HG02610 (cell line): ENCODE data around the gene MAGI2.
"Not testable (repeated sequence)": the region's sequence is repeated elsewhere in the genome, so short reads cannot be mapped to it uniquely, and the experiment has no call there.

Experiments
- ATAC-seq: cut with Tn5 transposase; IDR thresholded peaks from one replicate; pipeline ENCODE4 v1.9.1; 2021; ENCODE audit warnings: mild to moderate bottlenecking, moderate library complexity; ENCODE audit not compliant: unreplicated experiment

Gene MAGI2

DNA sequence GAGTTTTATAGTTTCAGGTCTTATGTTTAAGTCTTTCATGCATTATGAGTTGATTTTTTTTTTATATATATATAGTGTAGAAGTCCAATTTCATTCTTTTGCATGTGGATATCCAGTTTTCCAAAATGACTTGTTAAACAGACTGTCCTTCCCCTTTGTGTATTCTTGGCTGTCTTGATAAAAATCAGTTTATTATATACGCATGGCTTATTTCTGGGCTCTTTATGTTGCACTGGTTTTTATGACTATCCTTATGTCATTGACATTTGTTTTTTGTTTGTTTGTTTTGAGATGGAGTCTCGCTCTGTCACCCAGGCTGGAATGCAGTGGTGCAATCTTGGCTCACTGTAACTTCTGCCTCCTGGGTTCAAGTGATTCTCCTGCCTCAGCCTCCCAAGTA is 485.9 kb downstream of the MAGI2 start:
- not testable (repeated sequence) for ATAC-seq

DNA sequence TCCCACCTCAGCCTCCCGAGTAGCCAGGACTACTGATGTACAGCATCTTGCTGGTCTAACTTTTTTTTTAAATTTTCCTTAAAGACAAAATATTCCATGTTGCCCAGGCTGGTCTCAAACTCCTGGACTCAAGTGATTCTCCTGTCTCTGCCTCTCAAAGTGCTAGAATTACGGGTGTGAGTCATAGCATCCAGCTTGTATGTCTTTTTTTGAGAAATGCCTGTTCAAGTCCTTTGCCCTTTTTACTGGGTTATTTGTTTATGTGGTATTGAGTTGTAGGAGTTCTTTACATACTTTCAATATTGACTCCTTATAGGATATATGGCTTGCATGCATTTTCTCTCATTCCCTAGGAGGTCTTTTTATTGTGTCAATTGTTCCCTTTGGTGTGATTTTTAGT is 486.4 kb downstream of the MAGI2 start:
- ATAC-seq, result no peak

- no peak for ATAC-seq
Measured at GRCh38 chr7:78959477-78959876, 494.0 kb downstream of the MAGI2 start.

GRCh38 chr7:78955329-78955728 is 498.1 kb downstream of the MAGI2 start:
- no peak for ATAC-seq

GRCh38 chr7:78953726-78954363 is 499.6 kb downstream of the MAGI2 start:
- no peak for ATAC-seq

GRCh38 chr7:78953090-78953489 is 500.4 kb downstream of the MAGI2 start:
- ATAC-seq, result no peak

DNA sequence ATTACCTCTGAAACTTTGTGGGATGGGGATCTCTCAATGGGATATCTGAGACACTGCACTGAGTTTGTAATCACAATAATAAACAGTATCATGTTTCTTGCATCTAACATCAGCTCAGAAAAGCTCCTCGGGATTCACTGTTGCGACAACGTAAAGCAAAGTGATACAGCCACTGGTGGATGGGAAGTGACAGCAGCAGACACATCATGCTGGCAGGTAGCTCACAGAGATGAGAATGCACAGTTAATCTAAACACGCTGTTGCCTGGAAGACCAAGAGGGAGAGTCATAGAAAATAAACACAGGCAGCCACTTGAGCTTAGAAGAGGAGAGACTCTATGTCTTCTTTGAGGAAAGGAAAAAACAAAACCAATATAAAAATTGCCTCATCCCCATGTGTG is 513.8 kb downstream of the MAGI2 start:
- ATAC-seq, result no peak

- ATAC-seq, result no peak
Measured at GRCh38 chr7:78924581-78924980, 528.9 kb downstream of the MAGI2 start.

GRCh38 chr7:78912781-78913180 is 540.7 kb downstream of the MAGI2 start:
- ATAC-seq, result no peak

DNA sequence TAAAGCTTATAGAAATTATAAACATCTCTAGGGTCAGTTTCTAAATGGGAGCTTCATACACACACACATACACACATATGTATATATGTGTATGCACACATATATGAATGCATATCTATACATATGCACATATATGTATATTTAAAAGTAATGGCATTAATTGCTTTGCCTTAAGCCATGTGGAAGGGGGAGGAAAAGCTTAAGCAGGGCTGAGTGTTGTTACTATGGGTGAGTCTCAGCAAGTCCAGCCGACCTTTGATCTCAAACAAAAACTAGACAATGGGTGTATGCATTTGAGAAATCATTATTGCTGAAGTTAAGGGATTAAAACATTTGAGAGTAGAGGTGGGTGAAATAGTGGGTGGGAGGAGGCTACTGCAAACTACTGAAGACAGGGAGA is 546.7 kb downstream of the MAGI2 start:
- ATAC-seq, result no peak

DNA sequence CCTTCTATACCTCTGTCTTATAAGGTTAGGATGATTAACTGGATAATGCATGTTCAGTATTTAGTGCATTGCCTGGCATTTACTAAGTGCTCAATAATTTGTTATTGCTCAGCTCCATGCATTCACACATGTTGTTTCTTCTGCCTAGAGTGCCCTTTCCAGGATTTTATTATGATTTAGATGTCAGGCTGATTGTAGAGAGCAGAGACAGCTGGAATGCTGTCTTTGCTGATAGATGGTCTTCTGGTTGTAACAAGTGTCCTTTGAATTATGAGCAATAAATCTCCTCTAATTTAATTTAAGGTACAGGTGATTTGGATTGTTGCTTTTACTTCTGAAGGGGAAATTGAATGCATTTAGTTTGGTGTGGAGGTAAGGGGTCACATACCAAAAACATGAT is 548.0 kb downstream of the MAGI2 start:
- no peak for ATAC-seq

DNA sequence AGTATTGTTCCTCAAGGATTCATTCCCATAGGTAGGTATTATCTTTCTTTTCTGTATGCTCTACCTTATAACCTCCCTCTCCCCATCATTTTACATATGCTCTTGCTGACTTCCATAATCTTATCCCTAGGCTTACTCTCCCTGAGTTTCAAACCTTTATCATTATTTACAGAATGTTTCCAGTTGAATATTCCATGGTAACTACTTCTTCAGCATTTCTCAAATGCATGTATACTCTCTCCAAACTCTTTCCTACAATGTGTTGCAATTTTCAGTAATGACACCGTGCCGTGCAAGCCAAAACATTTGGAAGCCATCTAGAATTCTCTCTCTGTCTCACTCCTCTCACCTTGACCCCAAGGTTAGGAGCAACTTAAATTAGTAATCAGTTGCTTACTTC is 548.5 kb downstream of the MAGI2 start:
- no peak for ATAC-seq

- no peak for ATAC-seq
Measured at GRCh38 chr7:78901566-78901965, 551.9 kb downstream of the MAGI2 start.

- ATAC-seq, result no peak
Measured at GRCh38 chr7:78900806-78901205, 552.7 kb downstream of the MAGI2 start.

DNA sequence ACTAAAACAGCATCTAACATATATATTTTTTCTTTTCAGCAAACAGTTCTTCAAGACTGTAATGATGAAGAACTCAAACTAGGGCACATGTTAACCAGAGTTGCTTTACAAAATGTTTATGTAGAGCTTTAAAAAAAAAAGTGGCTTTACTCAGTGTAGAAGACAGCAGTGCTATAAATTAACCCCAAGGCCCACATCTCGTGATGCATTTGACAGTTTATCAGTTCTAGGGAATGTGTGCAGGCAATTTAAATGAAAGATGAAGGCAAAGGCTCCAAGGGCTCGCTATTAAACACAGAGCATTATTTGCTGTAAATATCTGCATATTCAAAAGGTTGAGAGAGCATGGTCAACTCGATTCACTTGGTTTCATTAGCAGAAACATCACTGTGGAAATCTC is 558.1 kb downstream of the MAGI2 start:
- ATAC-seq, result no peak

DNA sequence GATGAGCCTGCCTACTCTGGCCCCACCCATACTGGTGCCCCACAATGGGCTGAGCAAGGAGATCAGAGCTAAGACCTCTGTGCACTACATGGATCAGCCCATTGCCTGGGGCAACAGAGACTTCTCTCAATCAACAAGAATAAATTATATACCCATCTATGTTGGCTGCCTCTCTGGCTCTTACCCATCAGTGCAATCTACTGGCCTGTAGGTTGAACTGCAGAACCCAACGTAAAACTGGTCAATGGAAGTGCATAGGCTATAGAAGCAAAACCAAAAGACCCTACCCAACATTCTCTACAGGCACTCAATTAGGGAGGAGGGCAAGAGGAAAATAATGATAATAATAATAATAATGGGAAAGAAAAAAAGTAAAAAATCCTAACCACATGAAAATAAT is 574.3 kb downstream of the MAGI2 start:
- ATAC-seq, result no peak

- no peak for ATAC-seq
Measured at GRCh38 chr7:78873117-78873516, 580.4 kb downstream of the MAGI2 start.

- no peak for ATAC-seq
Measured at GRCh38 chr7:78864339-78864738, 589.1 kb downstream of the MAGI2 start.

DNA sequence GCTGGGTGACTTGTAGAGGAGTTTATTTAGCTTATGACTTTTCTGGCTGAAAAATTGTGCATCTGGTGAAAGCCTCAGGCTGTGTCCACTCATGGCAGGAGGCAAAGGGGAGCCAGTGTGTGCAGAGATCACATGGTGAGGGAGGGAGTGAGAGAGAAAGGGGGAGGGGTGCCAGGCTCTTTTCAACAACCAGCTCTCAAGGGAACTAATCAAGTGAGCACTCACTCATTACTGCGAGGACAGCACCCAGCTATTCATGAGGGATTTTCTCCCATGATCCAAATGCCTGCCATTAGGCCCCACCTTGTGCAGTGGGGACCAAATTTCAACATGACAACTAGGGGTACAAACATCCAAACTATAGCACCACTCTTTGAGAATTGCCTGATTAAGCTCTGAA is 590.2 kb downstream of the MAGI2 start:
- no peak for ATAC-seq

DNA sequence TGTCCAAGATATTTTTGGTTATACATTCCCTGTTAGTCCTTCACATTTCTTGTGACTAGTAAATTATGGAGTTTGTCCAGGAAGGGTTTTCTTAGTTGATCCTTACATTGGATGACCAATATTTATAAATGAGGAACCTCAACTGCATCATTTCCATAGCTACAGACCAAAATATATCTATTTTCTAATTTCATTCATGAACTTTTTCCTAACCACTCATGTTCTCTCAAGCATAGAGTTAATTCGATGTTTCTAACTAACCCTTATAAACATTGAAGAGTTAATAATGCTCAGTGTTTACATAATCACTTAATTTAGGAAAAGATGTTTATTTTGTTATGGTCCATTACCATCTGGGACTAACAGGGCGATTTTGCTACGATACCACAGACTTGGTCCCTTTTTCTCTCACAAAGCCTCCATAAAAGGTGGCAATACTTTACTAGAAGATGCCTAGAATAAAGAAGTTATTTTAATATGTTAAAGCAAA is 591.0 kb downstream of the MAGI2 start:
- ATAC-seq, result no peak

DNA sequence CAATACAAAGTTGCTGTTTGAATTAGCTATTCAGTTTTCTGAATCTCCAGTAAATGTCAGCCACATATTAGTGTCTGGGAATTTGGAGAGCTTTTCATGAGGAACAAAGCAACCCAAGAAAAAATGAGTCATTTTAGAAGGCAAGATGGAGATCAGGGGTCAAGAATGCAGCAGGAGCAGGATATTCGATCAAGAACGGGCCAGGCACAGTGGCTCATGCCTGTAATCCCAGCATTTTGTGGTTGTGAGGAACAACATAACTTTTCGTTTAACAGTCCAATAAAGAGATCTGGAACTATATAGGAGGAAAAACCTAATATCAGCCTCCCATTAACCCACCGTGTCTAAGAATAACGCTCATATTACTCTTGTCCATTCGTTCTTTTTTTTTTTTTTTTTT is 600.5 kb downstream of the MAGI2 start:
- ATAC-seq, result no peak

DNA sequence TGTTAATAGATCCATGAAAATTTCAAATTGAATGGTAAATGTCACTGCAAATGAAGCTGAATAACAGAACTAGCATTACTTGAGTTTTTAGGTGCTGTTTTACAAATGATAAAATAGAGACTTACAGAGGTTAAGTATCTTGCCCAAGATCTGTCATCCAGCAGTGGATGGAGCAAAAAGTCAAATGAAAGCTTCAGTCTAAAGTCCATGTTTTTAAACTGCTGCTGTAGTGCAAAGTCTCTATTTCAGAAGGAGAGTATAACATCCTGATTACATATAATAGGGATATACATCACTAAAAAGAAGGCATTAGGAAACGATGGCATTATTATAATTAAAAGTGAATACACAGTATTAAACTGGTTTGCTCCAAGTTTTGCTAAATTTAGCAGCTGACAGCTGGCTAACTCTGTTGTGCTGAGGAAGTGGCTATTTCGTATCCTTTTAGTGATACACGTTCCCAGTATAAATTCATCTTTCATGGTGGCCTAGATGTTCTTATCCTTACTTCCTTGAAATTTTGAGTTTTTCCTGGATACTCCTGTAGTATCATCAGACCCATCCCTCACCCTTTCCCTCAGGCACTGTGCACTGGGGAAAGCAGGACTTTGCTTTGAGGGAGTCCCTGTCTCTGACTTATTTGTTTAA is 603.2 kb downstream of the MAGI2 start:
- no peak for ATAC-seq

- ATAC-seq, result no peak
Measured at GRCh38 chr7:78845155-78845554, 608.3 kb downstream of the MAGI2 start.
